IPS-NIHi7 (cell line): ENCODE results near the gene UBR1.
"Not testable (repeated sequence)": the region's sequence is repeated elsewhere in the genome, so short reads cannot be mapped to it uniquely, and the experiment has no call there.

Experiments used
- DNase-seq: peaks from one replicate; pipeline ENCODE4 v3.0.0; 2012; ENCODE audit warnings: mixed read lengths; ENCODE audit errors: extremely low spot score

UBR1 gene

GRCh38 chr15:42974202-42974862, 131.5 kb downstream of the UBR1 start:
- DNase-seq: no peak

- DNase-seq: no peak
Measured at GRCh38 chr15:42973114-42973513, 132.7 kb downstream of the UBR1 start.

- DNase-seq: no peak
Measured at GRCh38 chr15:42971830-42972229, 134.0 kb downstream of the UBR1 start.

GRCh38 chr15:42964476-42964875, 141.4 kb downstream of the UBR1 start:
- DNase-seq: no peak

- DNase-seq: no peak
Measured at GRCh38 chr15:42955518-42955917, 150.3 kb downstream of the UBR1 start.

- no peak for DNase-seq
Measured at GRCh38 chr15:42954291-42954690, 151.5 kb downstream of the UBR1 start.

GRCh38 chr15:42948898-42949297, 156.9 kb downstream of the UBR1 start:
- not testable (repeated sequence) for DNase-seq

GRCh38 chr15:42940527-42940926, 165.3 kb downstream of the UBR1 start:
- DNase-seq: no peak

- no peak for DNase-seq
Measured at GRCh38 chr15:42939841-42940240, 166.0 kb downstream of the UBR1 start.

- DNase-seq: no peak
Measured at GRCh38 chr15:42937143-42937542, 168.7 kb downstream of the UBR1 start.

GRCh38 chr15:42933886-42934667, 171.8 kb downstream of the UBR1 start:
- no peak for DNase-seq

- DNase-seq: peak; percentile 14
Measured at GRCh38 chr15:42932833-42933515, 172.9 kb downstream of the UBR1 start.

GRCh38 chr15:42931702-42932486, 173.9 kb downstream of the UBR1 start:
- DNase-seq: no peak

GRCh38 chr15:42929306-42929848, 176.5 kb downstream of the UBR1 start:
- no peak for DNase-seq

- no peak for DNase-seq
Measured at GRCh38 chr15:42921342-42921731, 184.5 kb downstream of the UBR1 start.

GRCh38 chr15:42920519-42921341, 185.1 kb downstream of the UBR1 start, which contains the start of gene TTBK2:
TTBK2 (minus strand) TSS chr15:42920778; CDS start chr15:42878617, 42,161 bp downstream.
- DNase-seq: peak; percentile 96

GRCh38 chr15:42919799-42920518, 185.9 kb downstream of the UBR1 start:
- peak; percentile 35 for DNase-seq

GRCh38 chr15:42919308-42919707, 186.5 kb downstream of the UBR1 start:
- DNase-seq: no peak

GRCh38 chr15:42918047-42918446, 187.8 kb downstream of the UBR1 start:
- DNase-seq: no peak
